GM23338 (cell line): Measurements from ENCODE around the gene ZGPAT. TPM values are rescaled to one million over a fixed set of nuclear protein-coding genes. Genes with fewer than 3 reads are reported as not detected.

Source experiments
- ATAC-seq: fragments of 200-7000 bp; cut with Tn5 transposase; 3 replicates; pipeline ENCODE4 v1.9.1; 2020
- DNase-seq: peaks from one replicate; pipeline ENCODE4 v3.0.0-alpha.2; 2015; ENCODE audit warnings: low spot score
- H2AFZ ChIP-seq: fragments of 200-600 bp; sonication (generic); 2 replicates; pipeline ENCODE4 v1.8.0; 2016; ENCODE audit warnings: antibody characterized with exemption, mild to moderate bottlenecking, moderate library complexity
- H3F3A ChIP-seq: fragments of 200-600 bp; sonication (generic); replicated peaks from 2 replicates; pipeline ENCODE4 v1.8.0; 2017; ENCODE audit warnings: antibody characterized with exemption, mixed run types, low read depth
- H3K27ac ChIP-seq: fragments of 200-600 bp; sonication (generic); 2 replicates; pipeline ENCODE4 v1.6.1; 2016; ENCODE audit warnings: low read depth
- H3K27me3 ChIP-seq: fragments of 200-600 bp; sonication (generic); 2 replicates; pipeline ENCODE4 v1.8.0; 2016; ENCODE audit warnings: mild to moderate bottlenecking, mixed run types, moderate library complexity; ENCODE audit not compliant: insufficient read depth
- H3K36me3 ChIP-seq: fragments of 200-600 bp; sonication (generic); 2 replicates; pipeline ENCODE4 v1.8.0; 2016; ENCODE audit warnings: mild to moderate bottlenecking; ENCODE audit not compliant: insufficient read depth
- H3K4me1 ChIP-seq: fragments of 200-600 bp; sonication (generic); 2 replicates; pipeline ENCODE4 v1.8.0; 2016; ENCODE audit warnings: mild to moderate bottlenecking, moderate library complexity; ENCODE audit not compliant: insufficient read depth
- H3K4me2 ChIP-seq: fragments of 200-600 bp; sonication (generic); 2 replicates; pipeline ENCODE4 v1.7.1; 2017; ENCODE audit warnings: mixed run types
- H3K4me3 ChIP-seq: fragments of 200-600 bp; sonication (generic); 2 replicates; pipeline ENCODE4 v1.6.1; 2016; ENCODE audit warnings: mixed run types
- H3K79me2 ChIP-seq: fragments of 200-600 bp; sonication (generic); replicated peaks from 2 replicates; pipeline ENCODE4 v1.8.0; 2017; ENCODE audit warnings: mild to moderate bottlenecking; ENCODE audit not compliant: insufficient read depth
- H3K9me2 ChIP-seq: fragments of 200-600 bp; sonication (generic); 2 replicates; pipeline ENCODE4 v1.8.0; 2017; ENCODE audit not compliant: insufficient read depth
- H4K20me1 ChIP-seq: fragments of 200-600 bp; sonication (generic); replicated peaks from 2 replicates; pipeline ENCODE4 v1.8.0; 2017; ENCODE audit warnings: mild to moderate bottlenecking; ENCODE audit not compliant: insufficient read depth
- H3K27ac Mint-ChIP-seq: 2 replicates; pipeline ENCODE4 v1.8.0; 2020; ENCODE audit warnings: inconsistent platforms, mild to moderate bottlenecking, moderate library complexity, mixed read lengths
- H3K27me3 Mint-ChIP-seq: 3 replicates; pipeline ENCODE4 v1.8.0; 2022; ENCODE audit warnings: low read depth, mild to moderate bottlenecking, moderate library complexity, mixed read lengths, inconsistent platforms; ENCODE audit not compliant: insufficient read depth, poor library complexity
- H3K36me3 Mint-ChIP-seq: 3 replicates; pipeline ENCODE4 v1.8.0; 2021; ENCODE audit warnings: low read depth, mild to moderate bottlenecking, inconsistent platforms, moderate library complexity, mixed read lengths
- H3K4me1 Mint-ChIP-seq: 3 replicates; pipeline ENCODE4 v1.8.0; 2020; ENCODE audit warnings: mild to moderate bottlenecking, inconsistent platforms, mixed read lengths
- H3K4me3 Mint-ChIP-seq: 3 replicates; pipeline ENCODE4 v1.8.0; 2021; ENCODE audit warnings: moderate library complexity, mild to moderate bottlenecking, inconsistent platforms, mixed read lengths
- H3K9me3 Mint-ChIP-seq: 3 replicates; pipeline ENCODE4 v1.8.0; 2020; ENCODE audit warnings: moderate library complexity, mild to moderate bottlenecking, inconsistent platforms, mixed read lengths
- CREB1 ChIP-seq: fragments of 250-450 bp; sonication (Bioruptor Pico); IDR thresholded peaks from 2 replicates; pipeline ENCODE4 v1.5.0; 2020; ENCODE audit warnings: low read depth, mild to moderate bottlenecking, moderate library complexity
- CTCF ChIP-seq, 2 experiments: fragments of 200-600 bp in 1 of 2; sonication (generic) in 1 of 2; conservative IDR thresholded peaks; 2 replicates each; pipeline versions ENCODE4 v1.5.1 to v1.6.1; 2016 to 2017; ENCODE audit warnings: antibody characterized with exemption in 2 of 2, low read depth in 2 of 2, mild to moderate bottlenecking in 2 of 2, moderate library complexity in 1 of 2
- EZH2phosphoT487 ChIP-seq: fragments of 200-600 bp; sonication (generic); IDR thresholded peaks from one replicate; pipeline ENCODE4 v1.8.1; 2018; ENCODE audit warnings: antibody characterized with exemption; ENCODE audit not compliant: unreplicated experiment
- NANOG ChIP-seq: IDR thresholded peaks from 2 replicates; pipeline ENCODE4 v1.6.1; 2016; ENCODE audit warnings: antibody characterized with exemption, borderline replicate concordance
- POLR2AphosphoS5 ChIP-seq: IDR thresholded peaks from 2 replicates; pipeline ENCODE4 v1.6.1; 2016; ENCODE audit warnings: antibody characterized with exemption, low read depth
- REST ChIP-seq: IDR thresholded peaks from one replicate; pipeline ENCODE4 v1.6.1; 2018; ENCODE audit warnings: antibody characterized with exemption; ENCODE audit not compliant: unreplicated experiment
- STAT1 ChIP-seq: IDR thresholded peaks from one replicate; pipeline ENCODE4 v1.6.1; 2016; ENCODE audit warnings: antibody characterized with exemption; ENCODE audit not compliant: unreplicated experiment
- ZNF114 ChIP-seq: fragments of 250-450 bp; sonication (Bioruptor Pico); IDR thresholded peaks from 2 replicates; pipeline ENCODE4 v1.5.0; 2020; ENCODE audit warnings: mild to moderate bottlenecking, moderate library complexity
- ZNF331 ChIP-seq: fragments of 250-450 bp; sonication (Bioruptor Pico); IDR thresholded peaks from 2 replicates; pipeline ENCODE4 v1.5.0; 2020; ENCODE audit warnings: low read depth, mild to moderate bottlenecking, moderate library complexity
- polyA plus RNA-seq: library from polyadenylated mRNA; unstranded; fragments of >200 nt; fragmentation: Nextera tagmentation; extraction: Ambion mirVana; gene quantifications from 2 replicates; pipeline ENCODE4 v1.2.1, GENCODE V29; 2016
- total RNA-seq: library from RNA; depleted of rRNA; stranded (reverse); fragments of >200 nt; shearing (Covaris generic); gene quantifications from 2 replicates; pipeline ENCODE4 v1.2.3, GENCODE V29; 2014
- TF ChIP-seq, protein P1 (sequence below): fragments of 250-450 bp; sonication (Bioruptor Pico); IDR thresholded peaks from 2 replicates; pipeline ENCODE4 v1.5.0; 2020; ENCODE audit warnings: mild to moderate bottlenecking, moderate library complexity

ZGPAT gene
- total and polyA plus RNA-seq, 2 experiments from 2014 or later: 25.0 to 39.2 TPM

- no peak; the same call in 2 of the 3 replicates for ATAC-seq
- Histone ChIP-seq H3K4me2 (no peak overlapping the region), H3K79me2 (peaks cover 16% of the 10 kb centered on the region), H4K20me1 (no peaks in the 10 kb centered on the region; the same call in 1 of the 2 replicates), H3K27me3 (no peaks in the 10 kb centered on the region), H3K36me3 (no peaks in the 10 kb centered on the region), H3K4me3 (no peak overlapping the region), H3K9me2 (no peaks in the 10 kb centered on the region), H2AFZ (no peak overlapping the region), H3K27ac (no peak overlapping the region), H3K4me1 (peaks cover 5% of the 10 kb centered on the region; the same call in 1 of the 2 replicates), H3F3A (peaks cover 15% of the 10 kb centered on the region)
- Mint-ChIP-seq H3K27me3 (peaks cover 12% of the 10 kb centered on the region), H3K4me1 (peaks cover 16% of the 10 kb centered on the region), H3K27ac (no peak overlapping the region), H3K9me3 (no peaks in the 10 kb centered on the region; the same call in 2 of the 3 replicates), H3K36me3 (peaks cover 3% of the 10 kb centered on the region; the same call in 1 of the 3 replicates), H3K4me3 (no peak overlapping the region)
- TF ChIP-seq NANOG (no peak), CTCF (conservative IDR thresholded peaks at IDR 0.05; ENCODE audit: low read depth in 2 of 2) (peak; percentile 24 to 47)
- DNase-seq: no peak
Measured at GRCh38 chr20:63778857-63779256, 71.0 kb downstream of the ZGPAT start.

DNA sequence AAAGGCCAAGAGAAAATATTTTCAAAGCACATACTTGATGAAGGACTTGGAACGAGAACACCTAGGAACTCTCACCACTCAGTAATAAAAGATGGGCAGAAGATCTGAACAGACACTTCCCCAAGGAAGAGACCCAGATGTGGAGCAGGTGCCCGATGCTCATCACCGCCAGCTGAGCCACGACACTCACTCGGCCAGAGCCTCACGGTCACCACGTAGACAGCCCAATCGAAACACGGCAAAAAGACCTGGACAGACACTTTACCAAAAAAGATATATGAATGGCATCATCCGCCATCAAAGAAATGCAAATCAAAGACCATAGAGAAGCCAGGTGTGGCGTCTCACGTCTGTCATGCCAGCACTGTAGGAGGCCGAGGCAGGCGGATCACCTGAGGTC, 73.3 kb downstream of the ZGPAT start:
- peaks cover 7% of the 10 kb centered on the region; the same call in 1 of the 2 replicates for H4K20me1 ChIP-seq
- H3K36me3 ChIP-seq: no peaks in the 10 kb centered on the region
- H3F3A ChIP-seq: peaks cover 17% of the 10 kb centered on the region
- Mint-ChIP-seq H3K27me3 (peaks cover 7% of the 10 kb centered on the region), H3K9me3 (no peaks in the 10 kb centered on the region; the same call in 2 of the 3 replicates), H3K4me1 (peaks cover 2% of the 10 kb centered on the region), H3K4me3 (no peak overlapping the region), H3K27ac (no peak overlapping the region), H3K36me3 (no peaks in the 10 kb centered on the region; the same call in 2 of the 3 replicates)
- no peaks in the 10 kb centered on the region for H3K9me2 ChIP-seq
- H3K4me1 ChIP-seq: peaks cover 2% of the 10 kb centered on the region; the same call in 1 of the 2 replicates
- no peaks in the 10 kb centered on the region for H3K27me3 ChIP-seq
- ATAC-seq: no peak
- no peak for DNase-seq
- no peak overlapping the region for H3K4me2 ChIP-seq
- H2AFZ ChIP-seq: no peak overlapping the region
- no peak overlapping the region for H3K4me3 ChIP-seq
- H3K27ac ChIP-seq: no peak overlapping the region
- H3K79me2 ChIP-seq: peaks cover 16% of the 10 kb centered on the region
- TF ChIP-seq REST: no peak
- no peak for TF ChIP-seq ZNF114 (CRISPR knock-in tag)
- TF ChIP-seq NANOG: no peak
- no peak for TF ChIP-seq ZNF331 (CRISPR knock-in tag)
- no peak for TF ChIP-seq POLR2AphosphoS5
- TF ChIP-seq CREB1 (CRISPR knock-in tag): no peak
- TF ChIP-seq EZH2phosphoT487: no peak
- TF ChIP-seq, protein P1, sequence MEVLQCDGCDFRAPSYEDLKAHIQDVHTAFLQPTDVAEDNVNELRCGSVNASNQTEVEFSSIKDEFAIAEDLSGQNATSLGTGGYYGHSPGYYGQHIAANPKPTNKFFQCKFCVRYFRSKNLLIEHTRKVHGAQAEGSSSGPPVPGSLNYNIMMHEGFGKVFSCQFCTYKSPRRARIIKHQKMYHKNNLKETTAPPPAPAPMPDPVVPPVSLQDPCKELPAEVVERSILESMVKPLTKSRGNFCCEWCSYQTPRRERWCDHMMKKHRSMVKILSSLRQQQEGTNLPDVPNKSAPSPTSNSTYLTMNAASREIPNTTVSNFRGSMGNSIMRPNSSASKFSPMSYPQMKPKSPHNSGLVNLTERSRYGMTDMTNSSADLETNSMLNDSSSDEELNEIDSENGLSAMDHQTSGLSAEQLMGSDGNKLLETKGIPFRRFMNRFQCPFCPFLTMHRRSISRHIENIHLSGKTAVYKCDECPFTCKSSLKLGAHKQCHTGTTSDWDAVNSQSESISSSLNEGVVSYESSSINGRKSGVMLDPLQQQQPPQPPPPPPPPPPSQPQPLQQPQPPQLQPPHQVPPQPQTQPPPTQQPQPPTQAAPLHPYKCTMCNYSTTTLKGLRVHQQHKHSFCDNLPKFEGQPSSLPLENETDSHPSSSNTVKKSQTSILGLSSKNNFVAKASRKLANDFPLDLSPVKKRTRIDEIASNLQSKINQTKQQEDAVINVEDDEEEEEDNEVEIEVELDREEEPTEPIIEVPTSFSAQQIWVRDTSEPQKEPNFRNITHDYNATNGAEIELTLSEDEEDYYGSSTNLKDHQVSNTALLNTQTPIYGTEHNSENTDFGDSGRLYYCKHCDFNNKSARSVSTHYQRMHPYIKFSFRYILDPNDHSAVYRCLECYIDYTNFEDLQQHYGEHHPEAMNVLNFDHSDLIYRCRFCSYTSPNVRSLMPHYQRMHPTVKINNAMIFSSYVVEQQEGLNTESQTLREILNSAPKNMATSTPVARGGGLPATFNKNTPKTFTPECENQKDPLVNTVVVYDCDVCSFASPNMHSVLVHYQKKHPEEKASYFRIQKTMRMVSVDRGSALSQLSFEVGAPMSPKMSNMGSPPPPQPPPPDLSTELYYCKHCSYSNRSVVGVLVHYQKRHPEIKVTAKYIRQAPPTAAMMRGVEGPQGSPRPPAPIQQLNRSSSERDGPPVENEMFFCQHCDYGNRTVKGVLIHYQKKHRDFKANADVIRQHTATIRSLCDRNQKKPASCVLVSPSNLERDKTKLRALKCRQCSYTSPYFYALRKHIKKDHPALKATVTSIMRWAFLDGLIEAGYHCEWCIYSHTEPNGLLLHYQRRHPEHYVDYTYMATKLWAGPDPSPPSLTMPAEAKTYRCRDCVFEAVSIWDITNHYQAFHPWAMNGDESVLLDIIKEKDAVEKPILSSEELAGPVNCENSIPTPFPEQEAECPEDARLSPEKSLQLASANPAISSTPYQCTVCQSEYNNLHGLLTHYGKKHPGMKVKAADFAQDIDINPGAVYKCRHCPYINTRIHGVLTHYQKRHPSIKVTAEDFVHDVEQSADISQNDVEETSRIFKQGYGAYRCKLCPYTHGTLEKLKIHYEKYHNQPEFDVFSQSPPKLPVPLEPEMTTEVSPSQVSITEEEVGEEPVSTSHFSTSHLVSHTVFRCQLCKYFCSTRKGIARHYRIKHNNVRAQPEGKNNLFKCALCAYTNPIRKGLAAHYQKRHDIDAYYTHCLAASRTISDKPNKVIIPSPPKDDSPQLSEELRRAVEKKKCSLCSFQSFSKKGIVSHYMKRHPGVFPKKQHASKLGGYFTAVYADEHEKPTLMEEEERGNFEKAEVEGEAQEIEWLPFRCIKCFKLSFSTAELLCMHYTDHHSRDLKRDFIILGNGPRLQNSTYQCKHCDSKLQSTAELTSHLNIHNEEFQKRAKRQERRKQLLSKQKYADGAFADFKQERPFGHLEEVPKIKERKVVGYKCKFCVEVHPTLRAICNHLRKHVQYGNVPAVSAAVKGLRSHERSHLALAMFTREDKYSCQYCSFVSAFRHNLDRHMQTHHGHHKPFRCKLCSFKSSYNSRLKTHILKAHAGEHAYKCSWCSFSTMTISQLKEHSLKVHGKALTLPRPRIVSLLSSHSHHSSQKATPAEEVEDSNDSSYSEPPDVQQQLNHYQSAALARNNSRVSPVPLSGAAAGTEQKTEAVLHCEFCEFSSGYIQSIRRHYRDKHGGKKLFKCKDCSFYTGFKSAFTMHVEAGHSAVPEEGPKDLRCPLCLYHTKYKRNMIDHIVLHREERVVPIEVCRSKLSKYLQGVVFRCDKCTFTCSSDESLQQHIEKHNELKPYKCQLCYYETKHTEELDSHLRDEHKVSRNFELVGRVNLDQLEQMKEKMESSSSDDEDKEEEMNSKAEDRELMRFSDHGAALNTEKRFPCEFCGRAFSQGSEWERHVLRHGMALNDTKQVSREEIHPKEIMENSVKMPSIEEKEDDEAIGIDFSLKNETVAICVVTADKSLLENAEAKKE (CRISPR knock-in tag): no peak
- TF ChIP-seq STAT1: no peak
